Peyer's patch (tissue), 4 donors: ENCODE results near the gene DMWD.

Experiments
- POLR2A ChIP-seq, 2 donors: fragments of 450-650 bp; IDR thresholded peaks; one replicate each; pipeline ENCODE4 v1.5.1; 2017; ENCODE audit warnings: antibody characterized with exemption in 2 of 2, mild to moderate bottlenecking in 2 of 2, moderate library complexity in 2 of 2
- TF ChIP-seq, protein P1 (sequence below), 6 experiments: fragments of 450-650 bp in 4 of 6; fragments of 200-600 bp in 2 of 6; sonication (generic) in 1 of 6; IDR thresholded peaks; one replicate each; pipeline ENCODE4 v1.5.1; 2017 to 2019; ENCODE audit warnings: antibody characterized with exemption in 6 of 6, mild to moderate bottlenecking in 3 of 6, moderate library complexity in 1 of 6

DNA sequence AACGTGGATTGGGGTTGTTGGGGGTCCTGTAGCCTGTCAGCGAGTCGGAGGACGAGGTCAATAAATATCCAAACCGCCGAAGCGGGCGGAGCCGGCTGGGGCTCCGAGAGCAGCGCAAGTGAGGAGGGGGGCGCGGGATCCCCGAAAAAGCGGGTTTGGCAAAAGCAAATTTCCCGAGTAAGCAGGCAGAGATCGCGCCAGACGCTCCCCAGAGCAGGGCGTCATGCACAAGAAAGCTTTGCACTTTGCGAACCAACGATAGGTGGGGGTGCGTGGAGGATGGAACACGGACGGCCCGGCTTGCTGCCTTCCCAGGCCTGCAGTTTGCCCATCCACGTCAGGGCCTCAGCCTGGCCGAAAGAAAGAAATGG lies 22.8 kb downstream of the DMWD start:
- TF ChIP-seq, protein P1, sequence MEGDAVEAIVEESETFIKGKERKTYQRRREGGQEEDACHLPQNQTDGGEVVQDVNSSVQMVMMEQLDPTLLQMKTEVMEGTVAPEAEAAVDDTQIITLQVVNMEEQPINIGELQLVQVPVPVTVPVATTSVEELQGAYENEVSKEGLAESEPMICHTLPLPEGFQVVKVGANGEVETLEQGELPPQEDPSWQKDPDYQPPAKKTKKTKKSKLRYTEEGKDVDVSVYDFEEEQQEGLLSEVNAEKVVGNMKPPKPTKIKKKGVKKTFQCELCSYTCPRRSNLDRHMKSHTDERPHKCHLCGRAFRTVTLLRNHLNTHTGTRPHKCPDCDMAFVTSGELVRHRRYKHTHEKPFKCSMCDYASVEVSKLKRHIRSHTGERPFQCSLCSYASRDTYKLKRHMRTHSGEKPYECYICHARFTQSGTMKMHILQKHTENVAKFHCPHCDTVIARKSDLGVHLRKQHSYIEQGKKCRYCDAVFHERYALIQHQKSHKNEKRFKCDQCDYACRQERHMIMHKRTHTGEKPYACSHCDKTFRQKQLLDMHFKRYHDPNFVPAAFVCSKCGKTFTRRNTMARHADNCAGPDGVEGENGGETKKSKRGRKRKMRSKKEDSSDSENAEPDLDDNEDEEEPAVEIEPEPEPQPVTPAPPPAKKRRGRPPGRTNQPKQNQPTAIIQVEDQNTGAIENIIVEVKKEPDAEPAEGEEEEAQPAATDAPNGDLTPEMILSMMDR (IDR thresholded peaks at IDR 0.05), result no peak
- no peak for TF ChIP-seq POLR2A (IDR thresholded peaks at IDR 0.05)
